Right lobe of liver (tissue), 6 donors: ENCODE measurements around the gene TMEM98. TPM values are rescaled to one million over a fixed set of nuclear protein-coding genes. Genes with fewer than 3 reads are reported as not detected.
"Not testable (repeated sequence)": the region's sequence is repeated elsewhere in the genome, so short reads cannot be mapped to it uniquely, and the experiment has no call there.

Experiments
- ATAC-seq, 4 donors: fragments of 200-7000 bp; cut with Tn5 transposase; one replicate each; pipeline ENCODE4 v1.9.1; 2020; ENCODE audit warnings: mild to moderate bottlenecking in 4 of 4, moderate library complexity in 4 of 4
- DNase-seq, 3 donors: peaks; one replicate each; pipeline ENCODE4 v3.0.0-alpha.2; 2020
- H3K27ac ChIP-seq, 3 donors: fragments of 200-600 bp; one replicate each; pipeline ENCODE4 v1.8.0; 2022
- H3K27me3 ChIP-seq, 2 donors: fragments of 200-600 bp; one replicate each; pipeline ENCODE4 v1.8.0; 2022
- H3K36me3 ChIP-seq, 4 donors: fragments of 200-600 bp; sonication (generic) in 1 of 4; one replicate each; pipeline versions ENCODE4 v1.5.1 to v1.8.0; 2017 to 2022; ENCODE audit warnings: control low read depth in 1 of 4
- H3K4me1 ChIP-seq, 4 donors: fragments of 200-600 bp; sonication (generic) in 1 of 4; one replicate each; pipeline versions ENCODE4 v1.5.1 to v1.8.0; 2017 to 2022; ENCODE audit warnings: control low read depth in 1 of 4
- H3K4me3 ChIP-seq, 3 donors: fragments of 200-600 bp; one replicate each; pipeline ENCODE4 v1.8.0; 2022
- H3K9me3 ChIP-seq, 4 donors: fragments of 200-600 bp; sonication (generic) in 1 of 4; one replicate each; pipeline versions ENCODE4 v1.5.1 to v1.8.0; 2017 to 2022; ENCODE audit warnings: control low read depth in 1 of 4
- POLR2A ChIP-seq: fragments of 450-650 bp; IDR thresholded peaks from one replicate; pipeline ENCODE4 v1.6.1; 2017; ENCODE audit warnings: antibody characterized with exemption, mild to moderate bottlenecking
- WGBS: methylation state at CpG from one replicate; pipeline ENCODE4 v1.1.6; 2018; ENCODE audit warnings: low coverage, low lambda C conversion rate; ENCODE audit not compliant: insufficient coverage; ENCODE audit errors: missing lambda C conversion rate; 5-methylcytosine and 5-hydroxymethylcytosine counted together
- intact Hi-C, 2 donors: fragments of 100-400 bp; cut with DNase I; formaldehyde crosslinking; loops; one replicate each; pipeline versions ENCODE4 v1.11.2 to v1.14.1; 2022
- total RNA-seq, 6 experiments: library from RNA; depleted of rRNA in 2 of 6; stranded (reverse); fragments of >200 nt in 2 of 6; fragmentation: NEBNext Ultra II Directional in 3 of 6; extraction: Animal tissue kit (Norgen Biotek cat#: 25700) in 3 of 6; gene quantifications; one replicate each; pipeline versions ENCODE4 v1.1.0 to v1.2.4, GENCODE V29; 2016 to 2023
- TF ChIP-seq, protein P1 (sequence below), 4 donors: fragments of 200-600 bp in 3 of 4; fragments of 450-650 bp in 1 of 4; IDR thresholded peaks; one replicate each; pipeline versions ENCODE4 v1.5.1 to v1.8.0; 2016 to 2022; ENCODE audit warnings: antibody characterized with exemption in 4 of 4, mild to moderate bottlenecking in 2 of 4
- donor health status: DM: no; HTN: yes; CAD: no.
- donor health status: DM: no; HTN: no; CAD: no.
- donor health status: DM: no; HTN: no; CAD: no.
- donor health status: DM: no; HTN: yes; CAD: no.
- donor health status: DM: no; HTN: yes; CAD: no.

The TMEM98 gene
- total RNA-seq, 6 experiments from 2014 or later: 7.8 to 31.5 (median 19.2) TPM

DNA sequence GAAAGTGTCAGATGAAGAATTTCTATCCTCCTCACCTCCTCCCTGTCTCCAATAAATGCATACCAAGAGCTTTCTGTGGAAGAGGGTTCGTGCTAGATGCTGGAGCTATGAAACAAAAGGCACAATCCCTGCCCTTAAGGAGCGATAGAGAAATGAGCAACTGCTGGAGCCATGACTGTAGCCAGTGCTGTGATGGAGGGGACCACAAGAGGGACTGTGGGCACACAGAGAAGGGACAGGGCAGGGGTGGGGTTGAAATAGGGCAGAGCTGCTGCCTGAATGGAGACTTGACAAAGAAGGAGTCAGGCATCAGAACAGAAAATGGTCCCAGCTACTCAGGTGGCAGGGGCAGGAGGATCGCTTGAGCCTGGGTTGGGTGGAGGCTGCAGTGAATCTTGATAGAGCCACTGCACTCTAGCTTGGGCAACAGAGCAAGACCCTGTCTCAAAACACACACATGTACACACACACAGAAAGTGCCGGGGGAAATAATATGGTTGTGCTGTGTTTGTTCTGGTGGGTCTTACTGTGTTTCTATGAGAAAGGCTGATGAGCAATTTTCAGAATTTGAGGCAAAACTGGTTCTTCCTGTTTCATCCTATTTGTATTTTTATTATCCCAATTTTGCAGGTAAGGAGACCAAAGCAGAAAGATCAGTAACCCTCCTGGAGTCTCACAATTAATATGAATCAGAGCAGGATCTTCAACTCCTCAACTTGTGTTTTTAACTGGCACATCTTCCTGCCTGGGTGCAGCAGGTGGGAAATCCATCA is 16.5 kb downstream of the TMEM98 start:
- H3K27me3 ChIP-seq: no peaks in the 10 kb centered on the region
- 79% methylated on average over 3 of the region's 4 CpGs for WGBS
- no peak for ATAC-seq
- peaks cover 0 to 3% (median 0%) of the 10 kb centered on the region in 4 donors for H3K36me3 ChIP-seq
- no peaks in the 10 kb centered on the region for H3K9me3 ChIP-seq
- intact Hi-C loops: no loop called here
- TF ChIP-seq, protein P1, sequence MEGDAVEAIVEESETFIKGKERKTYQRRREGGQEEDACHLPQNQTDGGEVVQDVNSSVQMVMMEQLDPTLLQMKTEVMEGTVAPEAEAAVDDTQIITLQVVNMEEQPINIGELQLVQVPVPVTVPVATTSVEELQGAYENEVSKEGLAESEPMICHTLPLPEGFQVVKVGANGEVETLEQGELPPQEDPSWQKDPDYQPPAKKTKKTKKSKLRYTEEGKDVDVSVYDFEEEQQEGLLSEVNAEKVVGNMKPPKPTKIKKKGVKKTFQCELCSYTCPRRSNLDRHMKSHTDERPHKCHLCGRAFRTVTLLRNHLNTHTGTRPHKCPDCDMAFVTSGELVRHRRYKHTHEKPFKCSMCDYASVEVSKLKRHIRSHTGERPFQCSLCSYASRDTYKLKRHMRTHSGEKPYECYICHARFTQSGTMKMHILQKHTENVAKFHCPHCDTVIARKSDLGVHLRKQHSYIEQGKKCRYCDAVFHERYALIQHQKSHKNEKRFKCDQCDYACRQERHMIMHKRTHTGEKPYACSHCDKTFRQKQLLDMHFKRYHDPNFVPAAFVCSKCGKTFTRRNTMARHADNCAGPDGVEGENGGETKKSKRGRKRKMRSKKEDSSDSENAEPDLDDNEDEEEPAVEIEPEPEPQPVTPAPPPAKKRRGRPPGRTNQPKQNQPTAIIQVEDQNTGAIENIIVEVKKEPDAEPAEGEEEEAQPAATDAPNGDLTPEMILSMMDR (IDR thresholded peaks at IDR 0.05): no peak
- TF ChIP-seq POLR2A: no peak
- H3K27ac ChIP-seq: no peak overlapping the region
- no peaks in the 10 kb centered on the region for H3K4me1 ChIP-seq
- no peak for DNase-seq
- H3K4me3 ChIP-seq: no peak overlapping the region

DNA sequence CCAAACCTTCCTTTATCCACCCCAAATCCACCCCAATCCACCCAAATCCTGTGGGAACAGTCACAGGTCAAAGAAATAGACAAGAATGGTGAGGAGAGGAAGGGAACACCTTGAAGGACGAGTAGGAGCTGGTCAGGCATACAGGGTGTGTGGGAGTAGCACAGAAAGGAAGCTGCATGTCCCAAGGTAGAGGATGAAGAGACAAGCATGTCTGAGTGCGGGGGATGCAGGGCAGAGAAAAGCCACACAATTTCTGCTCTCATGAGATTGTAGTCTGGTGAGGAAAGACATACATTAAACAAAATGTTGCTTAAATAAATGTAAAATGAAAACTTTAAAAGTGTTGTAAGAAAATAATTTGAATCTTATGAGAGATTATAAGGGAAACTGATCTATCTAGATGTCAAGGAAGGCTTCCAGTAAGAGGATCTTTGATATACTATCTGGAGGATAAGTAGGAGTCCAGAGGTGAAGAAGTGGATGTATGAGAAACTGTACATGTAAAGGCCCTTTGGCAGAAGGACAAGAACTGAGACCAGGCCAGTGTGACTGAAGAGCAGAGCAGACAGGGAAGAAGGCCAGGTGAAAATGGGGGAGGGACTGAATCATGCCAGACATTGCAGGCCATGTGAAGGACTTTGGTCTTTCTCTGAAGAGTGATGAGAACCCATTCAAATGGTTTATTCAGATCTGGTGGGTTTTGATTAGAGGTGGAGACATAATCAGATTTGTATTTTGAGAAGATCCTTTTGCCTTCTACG is 18.6 kb downstream of the TMEM98 start:
- DNase-seq (peak in 1 of 3 donors; percentile 64), ATAC-seq (peak; percentile 36 to 84 (median 54))
- no peaks in the 10 kb centered on the region for H3K9me3 ChIP-seq
- H3K36me3 ChIP-seq: no peaks in the 10 kb centered on the region
- H3K4me3 ChIP-seq: no peak overlapping the region
- TF ChIP-seq, protein P1 (IDR thresholded peaks at IDR 0.05): no peak
- no peak for TF ChIP-seq POLR2A
- no peak overlapping the region for H3K27ac ChIP-seq
- intact Hi-C loops: no loop called here
- H3K4me1 ChIP-seq: no peaks in the 10 kb centered on the region
- WGBS: 61% methylated on average over 3 of the region's 3 CpGs
- H3K27me3 ChIP-seq: no peaks in the 10 kb centered on the region

DNA sequence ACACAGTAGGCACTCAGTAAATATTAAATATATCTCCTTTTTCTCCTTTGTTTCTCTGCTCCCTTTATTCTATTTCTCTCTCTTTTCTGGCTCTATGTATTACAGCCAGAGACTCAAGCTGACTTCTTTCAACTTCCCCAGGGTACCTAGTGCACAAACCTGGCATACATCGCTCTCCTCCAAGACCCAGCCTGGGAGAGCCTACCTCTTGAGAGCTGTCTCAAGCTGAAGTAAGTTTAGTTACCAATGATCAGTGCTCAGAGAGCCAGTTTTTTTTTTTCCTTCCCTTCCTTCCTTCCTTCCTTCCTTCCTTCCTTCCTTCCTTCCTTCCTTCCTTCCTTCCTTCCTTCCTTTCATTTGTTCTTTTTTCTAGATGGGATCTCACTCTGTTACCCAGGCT is 19.8 kb downstream of the TMEM98 start:
- intact Hi-C loops: no loop called here
- TF ChIP-seq, protein P1 (IDR thresholded peaks at IDR 0.05): no peak
- no peak for TF ChIP-seq POLR2A
- no peaks in the 10 kb centered on the region for H3K9me3 ChIP-seq
- H3K4me3 ChIP-seq: no peak overlapping the region
- H3K36me3 ChIP-seq: no peaks in the 10 kb centered on the region
- H3K4me1 ChIP-seq: no peaks in the 10 kb centered on the region
- ATAC-seq: no peak
- WGBS: 100% methylated on average over 1 of the region's 1 CpG
- no peak overlapping the region for H3K27ac ChIP-seq
- DNase-seq: no peak
- no peaks in the 10 kb centered on the region for H3K27me3 ChIP-seq

DNA sequence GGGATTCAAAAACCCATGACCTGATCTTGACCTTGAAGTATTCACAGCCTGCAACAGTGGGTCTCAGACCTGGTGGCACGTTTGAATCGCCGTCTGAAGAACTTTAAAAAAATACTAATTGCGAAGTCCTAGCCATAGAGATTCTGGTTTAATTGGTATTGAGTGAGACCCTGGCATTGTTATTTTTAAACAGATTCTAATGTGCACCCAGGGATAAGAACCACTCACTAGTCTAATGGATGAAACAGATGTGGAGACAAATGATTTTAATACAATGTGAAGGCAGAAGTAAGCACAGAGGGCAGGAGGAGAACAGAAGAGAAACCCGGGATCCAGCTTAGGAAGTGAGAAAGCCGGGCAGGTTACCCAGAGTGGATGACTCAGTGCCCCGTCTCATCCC is 21.2 kb downstream of the TMEM98 start:
- WGBS: 63% methylated on average over 7 of the region's 7 CpGs
- Histone ChIP-seq H3K4me1 (peaks cover 0 to 4% (median 1%) of the 10 kb centered on the region in 4 donors), H3K27ac (no peak overlapping the region), H3K9me3 (no peaks in the 10 kb centered on the region), H3K4me3 (no peak overlapping the region), H3K27me3 (no peaks in the 10 kb centered on the region), H3K36me3 (no peaks in the 10 kb centered on the region)
- ATAC-seq (no peak), DNase-seq (no peak)
- TF ChIP-seq, protein P1 (IDR thresholded peaks at IDR 0.05): no peak
- no peak for TF ChIP-seq POLR2A
- intact Hi-C loops: no loop called here

DNA sequence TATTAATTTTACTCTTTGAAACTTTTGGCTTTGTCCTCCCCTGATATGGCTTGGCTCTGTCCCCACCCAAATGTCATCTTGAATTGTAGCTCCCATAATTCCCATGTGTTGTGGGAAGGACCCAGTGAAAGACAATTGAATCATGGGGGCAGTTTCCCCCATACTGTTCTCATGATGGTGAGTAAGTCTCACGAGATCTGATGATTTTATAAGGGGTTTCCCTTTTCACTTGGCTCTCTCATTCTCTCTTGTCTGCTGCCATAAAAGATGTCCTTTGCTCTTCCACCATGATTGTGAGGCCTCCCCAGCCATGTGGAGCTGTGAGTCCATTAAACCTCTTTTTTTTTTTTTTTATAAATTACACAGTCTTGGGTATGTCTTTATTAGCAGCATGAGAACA is 24.5 kb downstream of the TMEM98 start:
- intact Hi-C loops, H3K27ac ChIP-seq, H3K9me3 ChIP-seq, ATAC-seq, H3K4me3 ChIP-seq, DNase-seq, H3K27me3 ChIP-seq, H3K36me3 ChIP-seq: not testable (repeated sequence)
- 67% methylated on average over 1 of the region's 1 CpG for WGBS
- peaks cover 0 to 12% (median 5%) of the 10 kb centered on the region in 4 donors for H3K4me1 ChIP-seq
